A549 (cell line): ENCODE data around the gene RABL2B.

Experiments
- BHLHE40 ChIP-seq: IDR thresholded peaks from 2 replicates; pipeline ENCODE4 v1.6.1; 2012; ENCODE audit warnings: low read depth, low read length, inconsistent platforms
- CHD2 ChIP-seq: fragments of 150-350 bp; IDR thresholded peaks from 2 replicates; pipeline ENCODE4 v1.6.1; 2014; ENCODE audit warnings: low read length; ENCODE audit not compliant: partially characterized antibody
- ELK1 ChIP-seq: fragments of 150-350 bp; IDR thresholded peaks from 2 replicates; pipeline ENCODE4 v1.6.1; 2014; ENCODE audit warnings: low read depth, mild to moderate bottlenecking, low read length
- HDAC2 ChIP-seq: fragments of 200-600 bp; sonication (generic); IDR thresholded peaks from 2 replicates; pipeline ENCODE4 v1.6.1; 2016
- MYC ChIP-seq: IDR thresholded peaks from 2 replicates; pipeline ENCODE4 v1.6.1; 2012; ENCODE audit warnings: mild to moderate bottlenecking, inconsistent platforms, low read length, improper control_type of control experiment, borderline replicate concordance
- POLR2A ChIP-seq: IDR thresholded peaks from 2 replicates; pipeline ENCODE4 v1.6.1; 2012; ENCODE audit warnings: mild to moderate bottlenecking, low read length
- SMC3 ChIP-seq: fragments of >200 bp; sonication (Bioruptor Twin); formaldehyde crosslinking; IDR thresholded peaks from 3 replicates; pipeline ENCODE4 v1.6.1; 2018; ENCODE audit warnings: inconsistent platforms
- SREBF2 ChIP-seq: fragments of 450-650 bp; IDR thresholded peaks from 2 replicates; pipeline ENCODE4 v1.6.1; 2014; ENCODE audit warnings: mild to moderate bottlenecking, moderate library complexity
- ZSCAN20 ChIP-seq: fragments of 250-450 bp; sonication (Bioruptor Pico); IDR thresholded peaks from 2 replicates; pipeline ENCODE4 v1.8.0; 2022; ENCODE audit warnings: mild to moderate bottlenecking, moderate library complexity
- TF ChIP-seq, protein P1 (sequence below): fragments of >200 bp; sonication (Bioruptor Twin); formaldehyde crosslinking; IDR thresholded peaks from 3 replicates; pipeline ENCODE4 v1.5.1; 2016
- TF ChIP-seq, protein P2 (sequence below): IDR thresholded peaks from 2 replicates; pipeline ENCODE4 v1.6.1; 2012; ENCODE audit warnings: low read depth, borderline replicate concordance
- TF ChIP-seq, protein P3 (sequence below): IDR thresholded peaks from 2 replicates; pipeline ENCODE4 v1.6.1; 2012

DNA sequence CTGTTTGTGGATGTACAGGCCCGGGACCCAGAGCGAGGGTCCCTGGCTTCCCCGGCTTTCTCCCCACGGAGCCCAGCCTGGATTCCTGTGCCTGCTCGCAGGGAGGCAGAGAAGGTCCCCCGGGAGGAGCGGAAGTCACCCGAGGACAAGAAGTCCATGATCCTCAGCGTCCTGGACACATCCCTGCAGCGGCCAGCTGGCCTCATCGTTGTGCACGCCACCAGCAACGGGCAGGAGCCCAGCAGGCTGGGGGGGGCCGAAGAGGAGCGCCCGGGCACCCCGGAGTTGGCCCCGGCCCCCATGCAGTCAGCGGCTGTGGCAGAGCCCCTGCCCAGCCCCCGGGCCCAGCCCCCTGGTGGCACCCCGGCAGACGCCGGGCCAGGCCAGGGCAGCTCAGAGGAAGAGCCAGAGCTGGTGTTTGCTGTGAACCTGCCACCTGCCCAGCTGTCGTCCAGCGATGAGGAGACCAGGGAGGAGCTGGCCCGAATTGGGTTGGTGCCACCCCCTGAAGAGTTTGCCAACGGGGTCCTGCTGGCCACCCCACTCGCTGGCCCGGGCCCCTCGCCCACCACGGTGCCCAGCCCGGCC lies 62.1 kb downstream of the RABL2B start:
- TF ChIP-seq, protein P1, sequence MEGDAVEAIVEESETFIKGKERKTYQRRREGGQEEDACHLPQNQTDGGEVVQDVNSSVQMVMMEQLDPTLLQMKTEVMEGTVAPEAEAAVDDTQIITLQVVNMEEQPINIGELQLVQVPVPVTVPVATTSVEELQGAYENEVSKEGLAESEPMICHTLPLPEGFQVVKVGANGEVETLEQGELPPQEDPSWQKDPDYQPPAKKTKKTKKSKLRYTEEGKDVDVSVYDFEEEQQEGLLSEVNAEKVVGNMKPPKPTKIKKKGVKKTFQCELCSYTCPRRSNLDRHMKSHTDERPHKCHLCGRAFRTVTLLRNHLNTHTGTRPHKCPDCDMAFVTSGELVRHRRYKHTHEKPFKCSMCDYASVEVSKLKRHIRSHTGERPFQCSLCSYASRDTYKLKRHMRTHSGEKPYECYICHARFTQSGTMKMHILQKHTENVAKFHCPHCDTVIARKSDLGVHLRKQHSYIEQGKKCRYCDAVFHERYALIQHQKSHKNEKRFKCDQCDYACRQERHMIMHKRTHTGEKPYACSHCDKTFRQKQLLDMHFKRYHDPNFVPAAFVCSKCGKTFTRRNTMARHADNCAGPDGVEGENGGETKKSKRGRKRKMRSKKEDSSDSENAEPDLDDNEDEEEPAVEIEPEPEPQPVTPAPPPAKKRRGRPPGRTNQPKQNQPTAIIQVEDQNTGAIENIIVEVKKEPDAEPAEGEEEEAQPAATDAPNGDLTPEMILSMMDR, result no peak
- no peak for TF ChIP-seq BHLHE40
- no peak for TF ChIP-seq ELK1
- TF ChIP-seq SMC3, result no peak
- no peak for TF ChIP-seq MYC
- TF ChIP-seq POLR2A, result no peak
- no peak for TF ChIP-seq ZSCAN20 (CRISPR knock-in tag)
- TF ChIP-seq, protein P2, sequence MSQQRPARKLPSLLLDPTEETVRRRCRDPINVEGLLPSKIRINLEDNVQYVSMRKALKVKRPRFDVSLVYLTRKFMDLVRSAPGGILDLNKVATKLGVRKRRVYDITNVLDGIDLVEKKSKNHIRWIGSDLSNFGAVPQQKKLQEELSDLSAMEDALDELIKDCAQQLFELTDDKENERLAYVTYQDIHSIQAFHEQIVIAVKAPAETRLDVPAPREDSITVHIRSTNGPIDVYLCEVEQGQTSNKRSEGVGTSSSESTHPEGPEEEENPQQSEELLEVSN, result no peak
- TF ChIP-seq HDAC2, result no peak
- no peak for TF ChIP-seq SREBF2
- no peak for TF ChIP-seq CHD2
- TF ChIP-seq, protein P3, sequence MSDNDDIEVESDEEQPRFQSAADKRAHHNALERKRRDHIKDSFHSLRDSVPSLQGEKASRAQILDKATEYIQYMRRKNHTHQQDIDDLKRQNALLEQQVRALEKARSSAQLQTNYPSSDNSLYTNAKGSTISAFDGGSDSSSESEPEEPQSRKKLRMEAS, result no peak
